Esophagus muscularis mucosa (tissue), 3 donors: ENCODE measurements around the gene HECA.

ENCODE experiments used
- EP300 ChIP-seq: sonication (generic); formaldehyde crosslinking; IDR thresholded peaks from one replicate; pipeline ENCODE4 v1.6.1; 2017; ENCODE audit warnings: antibody characterized with exemption
- POLR2A ChIP-seq: fragments of 450-650 bp; IDR thresholded peaks from one replicate; pipeline ENCODE4 v1.6.1; 2017; ENCODE audit warnings: antibody characterized with exemption, moderate library complexity, mild to moderate bottlenecking, low read depth
- POLR2AphosphoS5 ChIP-seq, 2 donors: sonication (generic); formaldehyde crosslinking; IDR thresholded peaks; one replicate each; pipeline ENCODE4 v1.6.1; 2017; ENCODE audit warnings: antibody characterized with exemption in 2 of 2

GRCh38 chr6:139119552-139119951 lies 15.3 kb upstream of the HECA start:
- TF ChIP-seq EP300 (no peak), POLR2A (no peak), POLR2AphosphoS5 (IDR thresholded peaks at IDR 0.05) (no peak)
